HepG2 (cell line): Measurements from ENCODE around the gene GRIN3A.

Experiments
- EZH2 ChIP-seq: conservative IDR thresholded peaks from 2 replicates; pipeline ENCODE4 v1.6.1; 2012; ENCODE audit warnings: mild to moderate bottlenecking, low read depth, low read length, moderate library complexity
- HOXA7 ChIP-seq: sonication (generic); formaldehyde crosslinking; IDR thresholded peaks from 2 replicates; pipeline ENCODE4 v1.8.1; 2022; ENCODE audit warnings: mild to moderate bottlenecking, missing genetic modification reagents, moderate library complexity
- MAFK ChIP-seq, 2 experiments: IDR thresholded peaks in 1 of 2; conservative IDR thresholded peaks in 1 of 2; 2 replicates each; pipeline ENCODE4 v1.6.1; 2011; ENCODE audit warnings: improper control_type of control experiment in 2 of 2, low read length in 2 of 2
- MYNN ChIP-seq: sonication (generic); formaldehyde crosslinking; IDR thresholded peaks from 2 replicates; pipeline ENCODE4 v1.4.0; 2020; ENCODE audit warnings: mild to moderate bottlenecking, low read depth, missing genetic modification reagents
- NAIF1 ChIP-seq: sonication (generic); formaldehyde crosslinking; IDR thresholded peaks from 2 replicates; pipeline ENCODE4 v1.5.0; 2020; ENCODE audit warnings: mild to moderate bottlenecking, missing genetic modification reagents, borderline replicate concordance
- POLR2A ChIP-seq, 2 experiments: IDR thresholded peaks; 2 replicates each; pipeline ENCODE4 v1.6.1; 2011; ENCODE audit warnings: low read depth in 2 of 2, low read length in 2 of 2, mild to moderate bottlenecking in 1 of 2, moderate library complexity in 1 of 2; ENCODE audit not compliant: insufficient read depth in 1 of 2
- SALL2 ChIP-seq: sonication (generic); formaldehyde crosslinking; IDR thresholded peaks from 2 replicates; pipeline ENCODE4 v1.8.1; 2023; ENCODE audit warnings: mild to moderate bottlenecking, missing genetic modification reagents, inconsistent platforms
- SP1 ChIP-seq, 2 experiments: fragments of 450-650 bp in 1 of 2; sonication (generic) in 1 of 2; formaldehyde crosslinking in 1 of 2; IDR thresholded peaks; 2 replicates each; pipeline versions ENCODE4 v1.4.0 to v1.6.1; 2016 to 2020; ENCODE audit warnings: missing genetic modification reagents in 1 of 2
- TF ChIP-seq, protein P1 (sequence below): sonication (generic); formaldehyde crosslinking; IDR thresholded peaks from 2 replicates; pipeline ENCODE4 v1.4.0; 2020; ENCODE audit warnings: missing genetic modification reagents, borderline replicate concordance
- TF ChIP-seq, protein P2 (sequence below): fragments of 450-650 bp; IDR thresholded peaks from 2 replicates; pipeline ENCODE4 v1.6.1; 2017
- TF ChIP-seq, protein P3 (sequence below): sonication (generic); formaldehyde crosslinking; IDR thresholded peaks from 2 replicates; pipeline ENCODE4 v1.4.0; 2020; ENCODE audit warnings: low read depth, mild to moderate bottlenecking, missing genetic modification reagents
- TF ChIP-seq, protein P4 (sequence below): sonication (generic); formaldehyde crosslinking; IDR thresholded peaks from 2 replicates; pipeline ENCODE4 v1.5.0; 2020; ENCODE audit warnings: mild to moderate bottlenecking, missing genetic modification reagents, moderate library complexity
- TF ChIP-seq, protein P5 (sequence below): sonication (generic); formaldehyde crosslinking; IDR thresholded peaks from 2 replicates; pipeline ENCODE4 v1.8.1; 2023; ENCODE audit warnings: missing genetic modification reagents, inconsistent platforms, borderline replicate concordance

DNA sequence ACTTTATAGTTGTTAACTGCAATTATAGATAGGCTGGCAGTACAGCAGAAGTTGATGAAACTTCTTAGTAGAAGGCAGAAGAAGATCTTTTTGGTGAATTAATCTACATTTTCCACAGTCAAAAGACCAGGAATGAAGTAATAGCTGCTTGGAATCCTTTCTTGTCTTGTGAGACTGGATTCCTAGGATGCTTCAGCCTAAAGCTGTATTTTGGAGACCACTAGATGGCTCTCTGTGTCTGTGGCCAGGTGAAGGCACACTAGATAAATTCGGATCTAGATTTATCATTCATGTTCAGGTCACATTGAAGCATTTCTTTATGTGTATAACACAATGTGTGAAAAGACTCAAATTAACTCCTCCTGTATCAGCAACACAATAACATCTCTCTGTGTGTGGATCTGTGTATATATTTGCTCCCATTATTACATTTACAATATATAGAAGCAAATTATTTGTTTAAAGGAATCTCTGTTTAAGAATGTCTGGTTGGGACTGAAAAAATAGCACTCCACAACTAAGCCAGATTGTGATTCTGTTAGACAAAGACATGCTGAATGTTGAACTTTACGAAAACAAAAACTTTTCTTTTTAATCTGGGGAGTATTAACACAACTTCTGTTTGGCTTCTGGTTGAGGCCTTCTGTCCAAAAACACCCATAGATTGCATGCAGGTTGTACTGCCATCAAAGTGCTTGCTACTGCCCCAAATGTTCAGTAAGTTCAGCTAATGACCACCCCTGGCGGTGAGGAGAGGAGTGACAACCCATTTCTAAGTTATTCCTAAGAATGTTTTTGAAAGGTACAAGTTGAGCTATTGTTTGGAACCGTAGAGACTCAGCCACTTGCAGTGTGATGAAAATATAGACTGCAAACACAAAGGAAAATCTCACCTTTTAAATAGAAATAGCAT is 10.6 kb downstream of the GRIN3A start:
- no peak for TF ChIP-seq NAIF1 (CRISPR knock-in tag)
- TF ChIP-seq, protein P1, sequence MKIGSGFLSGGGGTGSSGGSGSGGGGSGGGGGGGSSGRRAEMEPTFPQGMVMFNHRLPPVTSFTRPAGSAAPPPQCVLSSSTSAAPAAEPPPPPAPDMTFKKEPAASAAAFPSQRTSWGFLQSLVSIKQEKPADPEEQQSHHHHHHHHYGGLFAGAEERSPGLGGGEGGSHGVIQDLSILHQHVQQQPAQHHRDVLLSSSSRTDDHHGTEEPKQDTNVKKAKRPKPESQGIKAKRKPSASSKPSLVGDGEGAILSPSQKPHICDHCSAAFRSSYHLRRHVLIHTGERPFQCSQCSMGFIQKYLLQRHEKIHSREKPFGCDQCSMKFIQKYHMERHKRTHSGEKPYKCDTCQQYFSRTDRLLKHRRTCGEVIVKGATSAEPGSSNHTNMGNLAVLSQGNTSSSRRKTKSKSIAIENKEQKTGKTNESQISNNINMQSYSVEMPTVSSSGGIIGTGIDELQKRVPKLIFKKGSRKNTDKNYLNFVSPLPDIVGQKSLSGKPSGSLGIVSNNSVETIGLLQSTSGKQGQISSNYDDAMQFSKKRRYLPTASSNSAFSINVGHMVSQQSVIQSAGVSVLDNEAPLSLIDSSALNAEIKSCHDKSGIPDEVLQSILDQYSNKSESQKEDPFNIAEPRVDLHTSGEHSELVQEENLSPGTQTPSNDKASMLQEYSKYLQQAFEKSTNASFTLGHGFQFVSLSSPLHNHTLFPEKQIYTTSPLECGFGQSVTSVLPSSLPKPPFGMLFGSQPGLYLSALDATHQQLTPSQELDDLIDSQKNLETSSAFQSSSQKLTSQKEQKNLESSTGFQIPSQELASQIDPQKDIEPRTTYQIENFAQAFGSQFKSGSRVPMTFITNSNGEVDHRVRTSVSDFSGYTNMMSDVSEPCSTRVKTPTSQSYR = no peak
- TF ChIP-seq, protein P2, sequence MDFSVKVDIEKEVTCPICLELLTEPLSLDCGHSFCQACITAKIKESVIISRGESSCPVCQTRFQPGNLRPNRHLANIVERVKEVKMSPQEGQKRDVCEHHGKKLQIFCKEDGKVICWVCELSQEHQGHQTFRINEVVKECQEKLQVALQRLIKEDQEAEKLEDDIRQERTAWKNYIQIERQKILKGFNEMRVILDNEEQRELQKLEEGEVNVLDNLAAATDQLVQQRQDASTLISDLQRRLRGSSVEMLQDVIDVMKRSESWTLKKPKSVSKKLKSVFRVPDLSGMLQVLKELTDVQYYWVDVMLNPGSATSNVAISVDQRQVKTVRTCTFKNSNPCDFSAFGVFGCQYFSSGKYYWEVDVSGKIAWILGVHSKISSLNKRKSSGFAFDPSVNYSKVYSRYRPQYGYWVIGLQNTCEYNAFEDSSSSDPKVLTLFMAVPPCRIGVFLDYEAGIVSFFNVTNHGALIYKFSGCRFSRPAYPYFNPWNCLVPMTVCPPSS = no peak
- no peak for TF ChIP-seq HOXA7 (CRISPR knock-in tag)
- TF ChIP-seq, protein P3, sequence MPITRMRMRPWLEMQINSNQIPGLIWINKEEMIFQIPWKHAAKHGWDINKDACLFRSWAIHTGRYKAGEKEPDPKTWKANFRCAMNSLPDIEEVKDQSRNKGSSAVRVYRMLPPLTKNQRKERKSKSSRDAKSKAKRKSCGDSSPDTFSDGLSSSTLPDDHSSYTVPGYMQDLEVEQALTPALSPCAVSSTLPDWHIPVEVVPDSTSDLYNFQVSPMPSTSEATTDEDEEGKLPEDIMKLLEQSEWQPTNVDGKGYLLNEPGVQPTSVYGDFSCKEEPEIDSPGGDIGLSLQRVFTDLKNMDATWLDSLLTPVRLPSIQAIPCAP (CRISPR knock-in tag) = no peak
- no peak for TF ChIP-seq SALL2 (CRISPR knock-in tag)
- TF ChIP-seq MYNN (CRISPR knock-in tag) = no peak
- TF ChIP-seq MAFK (conservative IDR thresholded peaks at IDR 0.05 in 1 of 2, IDR thresholded peaks at IDR 0.05 in 1 of 2; ENCODE audit: low read length in 2 of 2) = no peak
- TF ChIP-seq, protein P4, sequence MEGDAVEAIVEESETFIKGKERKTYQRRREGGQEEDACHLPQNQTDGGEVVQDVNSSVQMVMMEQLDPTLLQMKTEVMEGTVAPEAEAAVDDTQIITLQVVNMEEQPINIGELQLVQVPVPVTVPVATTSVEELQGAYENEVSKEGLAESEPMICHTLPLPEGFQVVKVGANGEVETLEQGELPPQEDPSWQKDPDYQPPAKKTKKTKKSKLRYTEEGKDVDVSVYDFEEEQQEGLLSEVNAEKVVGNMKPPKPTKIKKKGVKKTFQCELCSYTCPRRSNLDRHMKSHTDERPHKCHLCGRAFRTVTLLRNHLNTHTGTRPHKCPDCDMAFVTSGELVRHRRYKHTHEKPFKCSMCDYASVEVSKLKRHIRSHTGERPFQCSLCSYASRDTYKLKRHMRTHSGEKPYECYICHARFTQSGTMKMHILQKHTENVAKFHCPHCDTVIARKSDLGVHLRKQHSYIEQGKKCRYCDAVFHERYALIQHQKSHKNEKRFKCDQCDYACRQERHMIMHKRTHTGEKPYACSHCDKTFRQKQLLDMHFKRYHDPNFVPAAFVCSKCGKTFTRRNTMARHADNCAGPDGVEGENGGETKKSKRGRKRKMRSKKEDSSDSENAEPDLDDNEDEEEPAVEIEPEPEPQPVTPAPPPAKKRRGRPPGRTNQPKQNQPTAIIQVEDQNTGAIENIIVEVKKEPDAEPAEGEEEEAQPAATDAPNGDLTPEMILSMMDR (CRISPR knock-in tag) = peak; percentile 59
- TF ChIP-seq EZH2 = no peak
- TF ChIP-seq POLR2A (IDR thresholded peaks at IDR 0.05; ENCODE audit: insufficient read depth in 1 of 2, low read depth in 2 of 2, low read length in 2 of 2) = no peak
- TF ChIP-seq SP1 (IDR thresholded peaks at IDR 0.05) = no peak
- TF ChIP-seq SP1 (CRISPR knock-in tag; IDR thresholded peaks at IDR 0.05) = no peak
- TF ChIP-seq, protein P5, sequence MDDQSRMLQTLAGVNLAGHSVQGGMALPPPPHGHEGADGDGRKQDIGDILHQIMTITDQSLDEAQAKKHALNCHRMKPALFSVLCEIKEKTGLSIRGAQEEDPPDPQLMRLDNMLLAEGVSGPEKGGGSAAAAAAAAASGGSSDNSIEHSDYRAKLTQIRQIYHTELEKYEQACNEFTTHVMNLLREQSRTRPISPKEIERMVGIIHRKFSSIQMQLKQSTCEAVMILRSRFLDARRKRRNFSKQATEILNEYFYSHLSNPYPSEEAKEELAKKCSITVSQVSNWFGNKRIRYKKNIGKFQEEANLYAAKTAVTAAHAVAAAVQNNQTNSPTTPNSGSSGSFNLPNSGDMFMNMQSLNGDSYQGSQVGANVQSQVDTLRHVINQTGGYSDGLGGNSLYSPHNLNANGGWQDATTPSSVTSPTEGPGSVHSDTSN (CRISPR knock-in tag) = no peak
